Natural killer cell (primary cell): ENCODE results near the gene ATAD5. TPM values are rescaled to one million over a fixed set of nuclear protein-coding genes. Genes with fewer than 3 reads are reported as not detected.

Source experiments
- ATAC-seq, 3 donors: fragments of 150-1000 bp in 2 of 3; fragments of 200-7000 bp in 1 of 3; cut with Tn5 transposase; 1 replicate in 1 of 3; 2 replicates in 2 of 3; pipeline ENCODE4 v1.10.0; 2021; ENCODE audit warnings: mild to moderate bottlenecking in 2 of 3, moderate library complexity in 2 of 3
- DNase-seq, 2 donors: peaks; one replicate each; pipeline versions ENCODE4 v3.0.0 to v3.0.0-alpha.2; 2013 to 2021; ENCODE audit warnings: mixed read lengths in 1 of 2
- H3K27ac ChIP-seq: one replicate; pipeline ENCODE4 v1.5.1; 2013; ENCODE audit warnings: mild to moderate bottlenecking, low read length
- H3K27me3 ChIP-seq: one replicate; pipeline ENCODE4 v1.6.1; 2013; ENCODE audit warnings: low read length; ENCODE audit not compliant: control insufficient read depth, insufficient read depth
- H3K36me3 ChIP-seq: one replicate; pipeline ENCODE4 v1.6.1; 2013; ENCODE audit warnings: low read length; ENCODE audit not compliant: control insufficient read depth, insufficient read depth
- H3K4me1 ChIP-seq: one replicate; pipeline ENCODE4 v1.6.1; 2013; ENCODE audit warnings: low read length; ENCODE audit not compliant: control insufficient read depth, insufficient read depth
- H3K4me3 ChIP-seq: one replicate; pipeline ENCODE4 v1.5.1; 2013; ENCODE audit warnings: low read length
- H3K9me3 ChIP-seq: one replicate; pipeline ENCODE4 v1.6.1; 2013; ENCODE audit warnings: low read length; ENCODE audit not compliant: control insufficient read depth, insufficient read depth
- H3K27ac Mint-ChIP-seq, 2 donors: one replicate each; pipeline ENCODE4 v1.8.0; 2022; ENCODE audit warnings: mild to moderate bottlenecking in 2 of 2, mixed read lengths in 2 of 2, moderate library complexity in 1 of 2
- H3K27me3 Mint-ChIP-seq, 2 donors: one replicate each; pipeline ENCODE4 v1.8.0; 2022; ENCODE audit warnings: low read depth in 2 of 2, mixed read lengths in 2 of 2
- H3K36me3 Mint-ChIP-seq: one replicate; pipeline ENCODE4 v1.8.0; 2022; ENCODE audit warnings: mixed read lengths
- H3K4me1 Mint-ChIP-seq, 2 donors: one replicate each; pipeline ENCODE4 v1.8.0; 2022; ENCODE audit warnings: mixed read lengths in 2 of 2
- H3K4me3 Mint-ChIP-seq: one replicate; pipeline ENCODE4 v1.8.0; 2022; ENCODE audit warnings: mild to moderate bottlenecking, moderate library complexity, mixed read lengths
- H3K9me3 Mint-ChIP-seq, 2 donors: one replicate each; pipeline ENCODE4 v1.8.0; 2022; ENCODE audit warnings: mixed read lengths in 2 of 2
- WGBS: methylation state at CpG from one replicate; pipeline ENCODE4 v1.1.7; 2013; ENCODE audit warnings: missing lambda C conversion rate; ENCODE audit not compliant: insufficient coverage; 5-methylcytosine and 5-hydroxymethylcytosine counted together
- intact Hi-C: fragments of 100-400 bp; cut with micrococcal nuclease; formaldehyde crosslinking; loops from one replicate; pipeline ENCODE4 v1.14.2; 2022
- total RNA-seq, 4 donors: library from RNA; stranded (reverse); fragments of 120-200 nt in 1 of 4; gene quantifications; one replicate each; pipeline versions ENCODE4 v1.2.3 to v1.2.4, GENCODE V29; 2013 to 2022
- TF ChIP-seq, protein P1 (sequence below): fragments of 200-600 bp; IDR thresholded peaks from one replicate; pipeline ENCODE4 v1.8.0; 2022; ENCODE audit warnings: antibody characterized with exemption

The ATAD5 gene
- total RNA-seq, 3 donors from 2014 or later (not counting 1 experiment from before 2014, with no cell fraction given), result 5.5 to 6.6 (median 5.6) TPM

DNA sequence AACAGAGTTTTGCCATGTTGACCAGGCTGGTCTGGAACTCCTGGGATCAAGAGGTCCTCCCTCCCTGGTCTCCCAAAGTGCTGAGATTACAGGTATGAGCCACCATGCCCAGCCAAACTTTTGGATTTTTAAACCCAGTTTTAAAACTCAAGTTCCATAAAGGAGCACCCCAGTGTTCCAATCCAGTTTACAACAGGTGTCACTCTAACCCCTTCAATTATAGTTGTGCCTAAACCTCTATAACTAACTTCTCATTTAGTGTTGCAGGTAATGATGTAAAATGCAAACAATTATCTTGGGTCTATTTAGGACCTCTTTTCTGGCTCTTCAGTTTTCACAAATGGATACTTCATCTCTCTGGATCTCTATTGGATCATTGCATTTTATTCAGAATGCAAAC is 82.2 kb downstream of the ATAD5 start:
- peaks cover 0 to under 1% of the 10 kb centered on the region in 2 donors for H3K4me1 Mint-ChIP-seq

DNA sequence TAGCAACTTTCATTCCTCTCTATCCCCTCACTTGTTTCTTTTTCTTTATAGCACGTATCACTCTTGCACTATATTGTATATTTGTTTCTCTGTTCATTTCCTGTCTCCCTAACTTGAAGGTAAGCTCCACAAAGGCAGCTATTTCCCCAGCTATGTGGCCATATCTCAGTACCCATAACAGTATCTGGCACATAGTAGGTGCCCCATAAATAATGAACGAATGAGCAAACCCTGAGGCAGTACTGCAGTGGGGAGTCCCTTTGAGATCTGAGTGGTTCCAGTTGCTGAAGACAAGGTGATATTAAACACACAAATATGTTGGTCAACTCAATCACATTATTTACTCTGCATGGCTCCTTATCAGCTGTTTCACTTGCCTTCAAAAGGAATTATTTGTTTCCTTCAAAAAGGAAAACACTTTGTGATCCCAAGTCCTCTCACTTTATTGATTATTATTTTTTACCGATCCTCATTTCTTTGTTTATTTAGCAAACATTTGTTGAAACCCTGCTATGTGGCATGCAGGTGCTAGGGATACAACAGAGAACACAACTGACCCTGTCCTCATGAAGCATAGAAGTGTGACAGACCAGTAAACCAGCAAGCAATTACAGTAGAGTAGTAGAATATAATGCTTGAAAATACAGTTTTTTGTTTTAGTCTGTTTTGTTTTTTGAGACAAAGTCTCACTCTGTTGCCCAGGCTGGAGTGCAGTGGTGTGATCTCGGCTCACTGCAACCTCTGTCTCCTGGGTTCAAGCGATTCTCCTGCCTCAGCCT is 84.3 kb downstream of the ATAD5 start:
- no peak overlapping the region for H3K27ac ChIP-seq
- peaks cover under 1 to 2% of the 10 kb centered on the region in 2 donors for H3K4me1 Mint-ChIP-seq
- intact Hi-C loops, result no loop called here
- no peaks in the 10 kb centered on the region for H3K4me1 ChIP-seq
- no peak overlapping the region for H3K4me3 ChIP-seq
- H3K36me3 ChIP-seq, result no peaks in the 10 kb centered on the region
- H3K9me3 Mint-ChIP-seq, result no peaks in the 10 kb centered on the region
- 85% methylated on average over 4 of the region's 5 CpGs for WGBS
- DNase-seq, result no peak
- H3K4me3 Mint-ChIP-seq, result no peak overlapping the region
- TF ChIP-seq, protein P1, sequence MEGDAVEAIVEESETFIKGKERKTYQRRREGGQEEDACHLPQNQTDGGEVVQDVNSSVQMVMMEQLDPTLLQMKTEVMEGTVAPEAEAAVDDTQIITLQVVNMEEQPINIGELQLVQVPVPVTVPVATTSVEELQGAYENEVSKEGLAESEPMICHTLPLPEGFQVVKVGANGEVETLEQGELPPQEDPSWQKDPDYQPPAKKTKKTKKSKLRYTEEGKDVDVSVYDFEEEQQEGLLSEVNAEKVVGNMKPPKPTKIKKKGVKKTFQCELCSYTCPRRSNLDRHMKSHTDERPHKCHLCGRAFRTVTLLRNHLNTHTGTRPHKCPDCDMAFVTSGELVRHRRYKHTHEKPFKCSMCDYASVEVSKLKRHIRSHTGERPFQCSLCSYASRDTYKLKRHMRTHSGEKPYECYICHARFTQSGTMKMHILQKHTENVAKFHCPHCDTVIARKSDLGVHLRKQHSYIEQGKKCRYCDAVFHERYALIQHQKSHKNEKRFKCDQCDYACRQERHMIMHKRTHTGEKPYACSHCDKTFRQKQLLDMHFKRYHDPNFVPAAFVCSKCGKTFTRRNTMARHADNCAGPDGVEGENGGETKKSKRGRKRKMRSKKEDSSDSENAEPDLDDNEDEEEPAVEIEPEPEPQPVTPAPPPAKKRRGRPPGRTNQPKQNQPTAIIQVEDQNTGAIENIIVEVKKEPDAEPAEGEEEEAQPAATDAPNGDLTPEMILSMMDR, result no peak
- ATAC-seq, result no peak
- H3K27me3 ChIP-seq, result no peaks in the 10 kb centered on the region
- H3K27ac Mint-ChIP-seq, result no peak overlapping the region
- no peaks in the 10 kb centered on the region for H3K9me3 ChIP-seq
- no peaks in the 10 kb centered on the region for H3K36me3 Mint-ChIP-seq
- H3K27me3 Mint-ChIP-seq, result peaks cover 10 to 14% of the 10 kb centered on the region in 2 donors

More for the DNA sequence above, 82.2 kb downstream of the ATAD5 start:
- no peaks in the 10 kb centered on the region for H3K27me3 ChIP-seq
- H3K27me3 Mint-ChIP-seq, result no peaks in the 10 kb centered on the region
- H3K9me3 Mint-ChIP-seq, result no peaks in the 10 kb centered on the region
- H3K4me1 ChIP-seq, result no peaks in the 10 kb centered on the region
- H3K36me3 ChIP-seq, result no peaks in the 10 kb centered on the region
- no peaks in the 10 kb centered on the region for H3K9me3 ChIP-seq
- H3K27ac ChIP-seq, result no peak overlapping the region
- H3K4me3 ChIP-seq, result no peak overlapping the region
- TF ChIP-seq, protein P1, result no peak
- ATAC-seq (no peak), DNase-seq (no peak)
- no peak overlapping the region for H3K27ac Mint-ChIP-seq
- no peaks in the 10 kb centered on the region for H3K36me3 Mint-ChIP-seq
- no peak overlapping the region for H3K4me3 Mint-ChIP-seq
- intact Hi-C loops, result no loop called here

DNA sequence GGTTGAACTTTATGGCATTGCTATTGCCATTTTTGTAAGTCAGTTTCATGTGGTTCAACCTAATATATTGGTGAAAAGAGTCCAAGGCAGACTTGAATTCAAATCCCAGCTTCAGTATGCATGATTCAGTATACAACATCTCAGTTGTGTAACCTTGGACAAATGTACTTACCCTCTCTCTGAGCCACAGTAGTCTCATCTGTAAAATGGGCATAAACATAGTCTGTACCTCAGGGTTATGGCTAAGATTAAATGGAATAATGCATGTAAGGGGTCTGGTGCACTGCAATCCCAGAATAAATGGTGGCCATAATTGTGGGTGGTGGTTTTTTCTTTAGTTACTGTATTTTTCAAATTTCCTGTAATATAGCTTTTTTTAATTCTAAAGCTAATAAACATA is 85.3 kb downstream of the ATAD5 start:
- H3K36me3 ChIP-seq, result no peaks in the 10 kb centered on the region
- H3K9me3 ChIP-seq, result no peaks in the 10 kb centered on the region
- no peak overlapping the region for H3K27ac Mint-ChIP-seq
- DNase-seq (no peak), ATAC-seq (no peak)
- H3K4me3 ChIP-seq, result no peak overlapping the region
- H3K4me1 Mint-ChIP-seq, result peaks cover 6% of the 10 kb centered on the region in 2 donors
- no peak overlapping the region for H3K4me3 Mint-ChIP-seq
- no peaks in the 10 kb centered on the region for H3K9me3 Mint-ChIP-seq
- intact Hi-C loops, result no loop called here
- no peaks in the 10 kb centered on the region for H3K36me3 Mint-ChIP-seq
- no peaks in the 10 kb centered on the region for H3K4me1 ChIP-seq
- H3K27me3 Mint-ChIP-seq, result peaks cover 16 to 19% of the 10 kb centered on the region in 2 donors
- peaks cover 4% of the 10 kb centered on the region for H3K27me3 ChIP-seq
- TF ChIP-seq, protein P1, result no peak
- no peak overlapping the region for H3K27ac ChIP-seq

DNA sequence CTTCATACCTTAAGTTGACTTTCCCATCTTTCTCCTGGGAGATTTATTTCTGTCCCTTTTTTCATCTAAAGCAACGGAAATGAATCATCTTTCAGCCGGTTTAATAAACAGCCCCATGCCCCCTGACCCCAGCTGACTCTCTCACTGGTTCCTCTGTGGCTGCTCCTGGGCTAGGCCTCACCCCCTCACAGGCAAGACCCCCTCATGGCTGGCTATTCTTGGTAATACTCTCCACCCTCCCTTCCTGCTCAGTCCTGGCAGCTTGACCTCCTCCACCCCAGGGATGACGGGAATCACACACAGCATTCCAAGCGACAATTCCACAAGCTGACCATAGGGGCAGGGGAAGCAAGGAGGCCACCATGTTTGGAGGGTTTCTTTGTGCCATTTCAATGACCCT is 88.5 kb downstream of the ATAD5 start:
- 89% methylated on average over 4 of the region's 4 CpGs for WGBS
- Histone ChIP-seq H3K4me3 (no peak overlapping the region), H3K27me3 (peaks cover 8% of the 10 kb centered on the region), H3K4me1 (peaks cover 6% of the 10 kb centered on the region), H3K27ac (no peak overlapping the region), H3K36me3 (no peaks in the 10 kb centered on the region), H3K9me3 (no peaks in the 10 kb centered on the region)
- Mint-ChIP-seq H3K27ac (no peak overlapping the region), H3K36me3 (no peaks in the 10 kb centered on the region), H3K9me3 (no peaks in the 10 kb centered on the region), H3K4me1 (peaks cover 11 to 16% of the 10 kb centered on the region in 2 donors), H3K4me3 (no peak overlapping the region), H3K27me3 (peaks cover 25 to 39% of the 10 kb centered on the region in 2 donors)
- ATAC-seq, result no peak
- no peak for DNase-seq
- TF ChIP-seq, protein P1, result no peak
- intact Hi-C loops, result no loop called here
